ENCODE results near the gene IFIT2.
"Not testable (repeated sequence)": the region's sequence is repeated elsewhere in the genome, so short reads cannot be mapped to it uniquely, and the experiment has no call there.

DNA sequence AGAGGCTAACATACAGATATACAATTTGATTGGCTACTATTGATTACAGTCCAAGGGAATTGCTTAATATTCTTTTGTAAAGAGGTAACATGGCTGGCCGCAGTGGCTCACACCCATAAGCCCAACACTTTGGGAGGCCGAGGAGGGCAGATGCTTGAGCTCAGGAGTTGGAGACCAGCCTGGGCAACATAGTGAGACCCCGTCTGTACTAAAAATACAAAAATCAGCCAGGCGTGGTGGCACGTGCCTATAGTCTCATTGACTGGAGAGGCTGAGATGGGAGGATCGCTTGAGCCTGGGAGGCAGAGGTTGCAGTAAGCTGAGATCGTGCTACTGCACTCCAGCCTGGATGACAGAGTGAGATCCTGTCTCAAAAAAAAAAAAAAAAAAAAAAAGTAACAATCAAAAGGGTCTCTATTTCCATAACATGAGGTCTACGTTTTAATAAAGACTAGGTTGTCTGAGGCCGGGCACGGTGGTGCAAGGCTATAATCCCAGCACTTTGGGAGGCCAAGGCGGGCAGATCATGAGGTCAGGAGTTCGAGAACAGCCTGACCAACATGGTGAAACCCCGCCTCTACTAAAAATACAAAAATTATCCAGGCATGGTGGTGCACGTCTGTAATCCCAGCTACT lies 29.8 kb downstream of the IFIT2 start:
- not testable (repeated sequence) for TF ChIP-seq EZH2 (IDR thresholded peaks at IDR 0.05; ENCODE audit: insufficient read depth, poor library complexity, severe bottlenecking); EZH2phosphoT487 (IDR thresholded peaks at IDR 0.05; ENCODE audit: insufficient read depth, low read depth)
